B cell (primary cell): ENCODE data around the gene GRIK3. TPM values are rescaled to one million over a fixed set of nuclear protein-coding genes. Genes with fewer than 3 reads are reported as not detected.

Experiments
- ATAC-seq: fragments of 200-7000 bp; cut with Tn5 transposase; one replicate; pipeline ENCODE4 v1.10.0; 2021; ENCODE audit warnings: low read depth, mild to moderate bottlenecking, moderate number of reproducible peaks, moderate library complexity
- CTCF ChIA-PET: fragments of 350-600 bp; sonication (Branson Sonifier 250); formaldehyde crosslinking; loops from one replicate; lab custom pipeline; 2021; ENCODE audit warnings: antibody characterized with exemption, inconsistent platforms; lab: Charles Lee
- POLR2A ChIA-PET: fragments of 350-600 bp; sonication (Branson Sonifier 250); formaldehyde crosslinking; loops from one replicate; lab custom pipeline; 2021; ENCODE audit warnings: antibody characterized with exemption; lab: Charles Lee
- DNase-seq: peaks from one replicate; pipeline ENCODE4 v3.0.0; 2013
- H2AFZ ChIP-seq: 2 replicates; pipeline ENCODE4 v1.6.1; 2012; ENCODE audit warnings: mild to moderate bottlenecking, low read depth, low read length; ENCODE audit not compliant: insufficient read depth, poor library complexity, severe bottlenecking
- H3K27ac ChIP-seq, 2 donors: 1 replicate in 1 of 2; 2 replicates in 1 of 2; pipeline ENCODE4 v1.5.1; 2012 to 2013; ENCODE audit warnings: low read length in 2 of 2, mild to moderate bottlenecking in 2 of 2, moderate library complexity in 1 of 2
- H3K27me3 ChIP-seq, 4 experiments: fragments of 200-600 bp in 1 of 4; sonication (generic) in 1 of 4; replicated peaks in 1 of 4; 1 replicate in 2 of 4; 2 replicates in 2 of 4; pipeline versions ENCODE4 v1.6.1 to v1.7.0; 2013 to 2016; ENCODE audit warnings: low read length in 3 of 4, mild to moderate bottlenecking in 2 of 4, mixed read lengths in 1 of 4, moderate library complexity in 1 of 4; ENCODE audit not compliant: insufficient read depth in 4 of 4, control insufficient read depth in 3 of 4; ENCODE audit errors: control extremely low read depth in 1 of 4
- H3K36me3 ChIP-seq, 2 experiments: replicated peaks in 1 of 2; 1 replicate in 1 of 2; 2 replicates in 1 of 2; pipeline versions ENCODE4 v1.6.1 to v1.7.1; 2013; ENCODE audit warnings: low read length in 1 of 2; ENCODE audit not compliant: insufficient read depth in 2 of 2, control insufficient read depth in 1 of 2; ENCODE audit errors: control extremely low read depth in 1 of 2, extremely low read depth in 1 of 2
- H3K4me1 ChIP-seq, 2 donors: fragments of 200-600 bp in 1 of 2; sonication (generic) in 1 of 2; 1 replicate in 1 of 2; 2 replicates in 1 of 2; pipeline versions ENCODE4 v1.5.1 to v1.6.1; 2013 to 2017; ENCODE audit warnings: low read length in 2 of 2; ENCODE audit not compliant: control insufficient read depth in 2 of 2, insufficient read depth in 2 of 2
- H3K4me2 ChIP-seq: replicated peaks from 2 replicates; pipeline ENCODE3; 2012; ENCODE audit warnings: mild to moderate bottlenecking, low read depth, low read length; ENCODE audit not compliant: poor library complexity, severe bottlenecking
- H3K4me3 ChIP-seq, 5 experiments: fragments of 200-600 bp in 1 of 5; sonication (generic) in 1 of 5; 1 replicate in 3 of 5; 2 replicates in 2 of 5; pipeline versions ENCODE4 v1.5.1 to v1.7.0; 2011 to 2016; ENCODE audit warnings: low read length in 4 of 5, mild to moderate bottlenecking in 4 of 5, low read depth in 2 of 5, control low read depth in 1 of 5, moderate library complexity in 1 of 5; ENCODE audit not compliant: insufficient read depth in 1 of 5; ENCODE audit errors: control extremely low read depth in 1 of 5, extremely low read depth in 1 of 5
- H3K79me2 ChIP-seq: fragments of 200-600 bp; sonication (generic); one replicate; pipeline ENCODE4 v1.6.0; 2016; ENCODE audit warnings: low read length; ENCODE audit not compliant: control insufficient read depth, insufficient read depth
- H3K9ac ChIP-seq: fragments of 200-600 bp; sonication (generic); 2 replicates; pipeline ENCODE4 v1.6.1; 2017; ENCODE audit warnings: mild to moderate bottlenecking, low read length, moderate library complexity
- H3K9me3 ChIP-seq, 3 donors: one replicate each; pipeline versions ENCODE4 v1.6.1 to v1.7.1; 2013; ENCODE audit warnings: low read length in 2 of 3; ENCODE audit not compliant: control insufficient read depth in 2 of 3, insufficient read depth in 1 of 3; ENCODE audit errors: control extremely low read depth in 1 of 3
- H4K20me1 ChIP-seq: 2 replicates; pipeline ENCODE4 v1.6.0; 2012; ENCODE audit warnings: mild to moderate bottlenecking, low read length; ENCODE audit not compliant: insufficient read depth, control insufficient read depth, poor library complexity, severe bottlenecking
- H3K27ac Mint-ChIP-seq: one replicate; pipeline ENCODE4 v1.8.0; 2021; ENCODE audit warnings: mixed read lengths
- H3K27me3 Mint-ChIP-seq: one replicate; pipeline ENCODE4 v1.8.0; 2021; ENCODE audit warnings: mixed read lengths
- H3K4me1 Mint-ChIP-seq: one replicate; pipeline ENCODE4 v1.8.0; 2021; ENCODE audit warnings: mixed read lengths
- H3K4me3 Mint-ChIP-seq: one replicate; pipeline ENCODE4 v1.8.0; 2021; ENCODE audit warnings: mixed read lengths
- H3K9me3 Mint-ChIP-seq: one replicate; pipeline ENCODE4 v1.8.0; 2022; ENCODE audit warnings: mixed read lengths; ENCODE audit not compliant: insufficient read depth
- CTCF ChIP-seq: fragments of 200-600 bp; IDR thresholded peaks from one replicate; pipeline ENCODE4 v1.8.0; 2022; ENCODE audit warnings: antibody characterized with exemption, mild to moderate bottlenecking
- EZH2 ChIP-seq: IDR thresholded peaks from 2 replicates; pipeline ENCODE4 v1.6.1; 2012; ENCODE audit warnings: borderline replicate concordance, low read depth, mild to moderate bottlenecking, moderate library complexity, low read length; ENCODE audit not compliant: insufficient read depth, poor library complexity, severe bottlenecking
- WGBS: methylation state at CpG from one replicate; pipeline ENCODE4 v1.1.5; 2013; ENCODE audit warnings: missing lambda C conversion rate; ENCODE audit not compliant: insufficient coverage; 5-methylcytosine and 5-hydroxymethylcytosine counted together
- intact Hi-C: fragments of 100-400 bp; cut with micrococcal nuclease; formaldehyde crosslinking; loops from one replicate; pipeline ENCODE4 v1.10.0; 2022
- polyA plus RNA-seq: library from polyadenylated mRNA; depleted of rRNA; stranded (reverse); fragments of >200 nt; gene quantifications from 2 replicates; pipeline ENCODE4 v1.2.3, GENCODE V29; 2012
- total RNA-seq, 2 donors: library from RNA; stranded (reverse); fragments of 120-200 nt in 1 of 2; gene quantifications; 1 replicate in 1 of 2; 2 replicates in 1 of 2; pipeline versions ENCODE4 v1.2.3 to v1.2.4, GENCODE V29; 2013 to 2022

Gene GRIK3
- total and polyA plus RNA-seq, 2 donors (not counting 1 experiment from before 2014, with no cell fraction given) = 0.12 to 1.5 TPM

GRCh38 chr1:36922071-36922470 is 112.2 kb downstream of the GRIK3 start:
- Histone ChIP-seq H4K20me1 (no peaks in the 10 kb centered on the region), H3K9ac (no peak overlapping the region), H3K9me3 (peaks cover 0 to 15% (median 0%) of the 10 kb centered on the region in 3 donors), H3K4me1 (no peaks in the 10 kb centered on the region), H3K4me3 (no peak overlapping the region), H3K27ac (no peak overlapping the region), H3K27me3 (peaks cover 0 to 12% (median 1%) of the 10 kb centered on the region in 4 experiments), H2AFZ (no peak overlapping the region), H3K36me3 (no peaks in the 10 kb centered on the region), H3K4me2 (no peak overlapping the region), H3K79me2 (no peaks in the 10 kb centered on the region)
- Mint-ChIP-seq H3K27ac (no peak overlapping the region), H3K27me3 (peaks cover 24% of the 10 kb centered on the region), H3K4me1 (no peaks in the 10 kb centered on the region), H3K9me3 (no peaks in the 10 kb centered on the region), H3K4me3 (no peak overlapping the region)
- ATAC-seq (no peak), DNase-seq (no peak)
- intact Hi-C loops = no loop called here
- CTCF ChIA-PET = no interaction called here
- POLR2A ChIA-PET = no interaction called here
- TF ChIP-seq CTCF (no peak), EZH2 (no peak)
- WGBS = 70% methylated on average over 5 of the region's 5 CpGs

- no peak for DNase-seq
- CTCF ChIA-PET = no interaction called here
- intact Hi-C loops = no loop called here
These were observed 113.4 kb downstream of the GRIK3 start for GRCh38 chr1:36920801-36921405.

More at GRCh38 chr1:36920801-36921405, 113.4 kb downstream of the GRIK3 start:
- H3K27me3 ChIP-seq = peaks cover 0 to 12% (median 1%) of the 10 kb centered on the region in 4 experiments
- no peaks in the 10 kb centered on the region for H3K79me2 ChIP-seq
- peaks cover 0 to 15% (median 0%) of the 10 kb centered on the region in 3 donors for H3K9me3 ChIP-seq
- no peak for TF ChIP-seq EZH2
- no peak for TF ChIP-seq CTCF
- Mint-ChIP-seq H3K9me3 (no peaks in the 10 kb centered on the region), H3K4me3 (no peak overlapping the region), H3K27ac (no peak overlapping the region), H3K4me1 (no peaks in the 10 kb centered on the region), H3K27me3 (peaks cover 20% of the 10 kb centered on the region)
- no peak overlapping the region for H2AFZ ChIP-seq
- no peaks in the 10 kb centered on the region for H3K36me3 ChIP-seq
- POLR2A ChIA-PET = no interaction called here
- no peaks in the 10 kb centered on the region for H4K20me1 ChIP-seq
- H3K4me1 ChIP-seq = no peaks in the 10 kb centered on the region
- H3K27ac ChIP-seq = no peak overlapping the region
- H3K9ac ChIP-seq = no peak overlapping the region
- no peak for ATAC-seq
- H3K4me3 ChIP-seq = no peak overlapping the region
- no peak overlapping the region for H3K4me2 ChIP-seq
- 89% methylated on average over 3 of the region's 6 CpGs for WGBS
